GM18507 (cell line): ENCODE results near the gene PRKCA.

Experiments
- DNase-seq: peaks from one replicate; pipeline ENCODE4 v3.0.0; 2011; ENCODE audit warnings: low read depth; ENCODE audit not compliant: insufficient read length; ENCODE audit errors: extremely low spot score
- FAIRE-seq: peaks from 2 replicates; lab custom pipeline; 2011; peaks lifted over from hg19 to GRCh38; lab: Jason Lieb, UNC

Gene PRKCA

GRCh38 chr17:66545918-66546317 lies 243.5 kb downstream of the PRKCA start:
- FAIRE-seq (no peak), DNase-seq (no peak)

- no peak for FAIRE-seq
- no peak for DNase-seq
Observed at GRCh38 chr17:66547151-66547865, 244.9 kb downstream of the PRKCA start.

- FAIRE-seq, result no peak
- DNase-seq, result no peak
Observed at GRCh38 chr17:66548158-66548557, 245.7 kb downstream of the PRKCA start.

- FAIRE-seq (no peak), DNase-seq (no peak)
Observed at GRCh38 chr17:66548659-66549310, 246.4 kb downstream of the PRKCA start.

- FAIRE-seq (no peak), DNase-seq (no peak)
Observed at GRCh38 chr17:66549311-66549704, 246.9 kb downstream of the PRKCA start.

- FAIRE-seq (no peak), DNase-seq (no peak)
Observed at GRCh38 chr17:66549731-66550207, 247.4 kb downstream of the PRKCA start.

- no peak for FAIRE-seq
- DNase-seq, result no peak
Observed at GRCh38 chr17:66551839-66552238, 249.4 kb downstream of the PRKCA start.

- FAIRE-seq (no peak), DNase-seq (no peak)
Observed at GRCh38 chr17:66552371-66552770, 250.0 kb downstream of the PRKCA start.

- FAIRE-seq, result no peak
Observed at GRCh38 chr17:66555605-66556004, 253.2 kb downstream of the PRKCA start.

GRCh38 chr17:66557200-66557599 lies 254.8 kb downstream of the PRKCA start:
- FAIRE-seq, result no peak

More at GRCh38 chr17:66555605-66556004, 253.2 kb downstream of the PRKCA start:
- no peak for DNase-seq

GRCh38 chr17:66557886-66558285 lies 255.5 kb downstream of the PRKCA start:
- FAIRE-seq, result no peak
- no peak for DNase-seq

More at GRCh38 chr17:66557200-66557599, 254.8 kb downstream of the PRKCA start:
- DNase-seq, result no peak

- DNase-seq (no peak), FAIRE-seq (no peak)
Observed at GRCh38 chr17:66560691-66561090, 258.3 kb downstream of the PRKCA start.

GRCh38 chr17:66562119-66562518 lies 259.7 kb downstream of the PRKCA start:
- FAIRE-seq, result no peak
- DNase-seq, result no peak

GRCh38 chr17:66564992-66565465 lies 262.6 kb downstream of the PRKCA start:
- no peak for DNase-seq
- no peak for FAIRE-seq

GRCh38 chr17:66567234-66568170 lies 265.1 kb downstream of the PRKCA start:
- peak; percentile 36 for DNase-seq
- peak; percentile 83 for FAIRE-seq

GRCh38 chr17:66569572-66569971 lies 267.2 kb downstream of the PRKCA start:
- no peak for DNase-seq
- no peak for FAIRE-seq

GRCh38 chr17:66570447-66571195 lies 268.2 kb downstream of the PRKCA start:
- no peak for DNase-seq

GRCh38 chr17:66571745-66572144 lies 269.3 kb downstream of the PRKCA start:
- no peak for DNase-seq
- no peak for FAIRE-seq

More at GRCh38 chr17:66570447-66571195, 268.2 kb downstream of the PRKCA start:
- no peak for FAIRE-seq

GRCh38 chr17:66573078-66573477 lies 270.7 kb downstream of the PRKCA start:
- FAIRE-seq, result no peak
- DNase-seq, result no peak
